Progenitor cell of endocrine pancreas (in vitro differentiated cells): ENCODE data around the gene PSMC3IP. TPM values are rescaled to one million over a fixed set of nuclear protein-coding genes. Genes with fewer than 3 reads are reported as not detected.
A peak's percentile ranks its signal among the peaks of the same experiment; 100 is the strongest.
"Not testable (repeated sequence)": the region's sequence is repeated elsewhere in the genome, so short reads cannot be mapped to it uniquely, and the experiment has no call there.

Experiments used
- DNase-seq: peaks from one replicate; pipeline ENCODE4 v3.0.0; 2021; ENCODE audit warnings: low spot score; ENCODE audit not compliant: unreplicated experiment
- H3K27ac Mint-ChIP-seq: 2 replicates; pipeline ENCODE4 v1.8.0; 2021; ENCODE audit warnings: mild to moderate bottlenecking, moderate library complexity, mixed read lengths
- H3K27me3 Mint-ChIP-seq: 2 replicates; pipeline ENCODE4 v1.8.0; 2021; ENCODE audit warnings: mixed read lengths
- H3K36me3 Mint-ChIP-seq: 2 replicates; pipeline ENCODE4 v1.8.0; 2022; ENCODE audit warnings: mixed read lengths; ENCODE audit not compliant: insufficient read depth
- H3K4me1 Mint-ChIP-seq: 2 replicates; pipeline ENCODE4 v1.8.0; 2021; ENCODE audit warnings: low read depth, mixed read lengths
- H3K4me3 Mint-ChIP-seq: 2 replicates; pipeline ENCODE4 v1.8.0; 2021; ENCODE audit warnings: low read depth, mild to moderate bottlenecking, moderate library complexity, mixed read lengths
- H3K9me3 Mint-ChIP-seq: 2 replicates; pipeline ENCODE4 v1.8.0; 2021; ENCODE audit warnings: low read depth, mixed read lengths
- CTCF ChIP-seq: fragments of 200-600 bp; sonication (generic); IDR thresholded peaks from one replicate; pipeline ENCODE4 v1.5.0; 2021; ENCODE audit warnings: antibody characterized with exemption, mild to moderate bottlenecking; ENCODE audit not compliant: unreplicated experiment
- total RNA-seq: library from RNA; stranded (reverse); gene quantifications from 2 replicates; pipeline ENCODE4 v1.2.1, GENCODE V29; 2021

PSMC3IP gene
- total RNA-seq, 1 donor from 2014 or later: 19.6 TPM

GRCh38 chr17:42555961-42556617, 21.4 kb downstream of the PSMC3IP start:
- not testable (repeated sequence) for H3K27me3 Mint-ChIP-seq, DNase-seq, H3K9me3 Mint-ChIP-seq, H3K4me1 Mint-ChIP-seq, H3K27ac Mint-ChIP-seq, H3K36me3 Mint-ChIP-seq
- peak overlapping the region; percentile 88 for H3K4me3 Mint-ChIP-seq
- TF ChIP-seq CTCF: peak; percentile 27

GRCh38 chr17:42555122-42555622, 22.4 kb downstream of the PSMC3IP start:
- Mint-ChIP-seq H3K9me3 (no peaks in the 10 kb centered on the region), H3K4me1 (peaks cover 4% of the 10 kb centered on the region), H3K4me3 (peak overlapping the region; percentile 88), H3K36me3 (no peaks in the 10 kb centered on the region), H3K27me3 (no peaks in the 10 kb centered on the region), H3K27ac (peak overlapping the region; percentile 94)
- no peak for DNase-seq
- TF ChIP-seq CTCF: no peak

DNA sequence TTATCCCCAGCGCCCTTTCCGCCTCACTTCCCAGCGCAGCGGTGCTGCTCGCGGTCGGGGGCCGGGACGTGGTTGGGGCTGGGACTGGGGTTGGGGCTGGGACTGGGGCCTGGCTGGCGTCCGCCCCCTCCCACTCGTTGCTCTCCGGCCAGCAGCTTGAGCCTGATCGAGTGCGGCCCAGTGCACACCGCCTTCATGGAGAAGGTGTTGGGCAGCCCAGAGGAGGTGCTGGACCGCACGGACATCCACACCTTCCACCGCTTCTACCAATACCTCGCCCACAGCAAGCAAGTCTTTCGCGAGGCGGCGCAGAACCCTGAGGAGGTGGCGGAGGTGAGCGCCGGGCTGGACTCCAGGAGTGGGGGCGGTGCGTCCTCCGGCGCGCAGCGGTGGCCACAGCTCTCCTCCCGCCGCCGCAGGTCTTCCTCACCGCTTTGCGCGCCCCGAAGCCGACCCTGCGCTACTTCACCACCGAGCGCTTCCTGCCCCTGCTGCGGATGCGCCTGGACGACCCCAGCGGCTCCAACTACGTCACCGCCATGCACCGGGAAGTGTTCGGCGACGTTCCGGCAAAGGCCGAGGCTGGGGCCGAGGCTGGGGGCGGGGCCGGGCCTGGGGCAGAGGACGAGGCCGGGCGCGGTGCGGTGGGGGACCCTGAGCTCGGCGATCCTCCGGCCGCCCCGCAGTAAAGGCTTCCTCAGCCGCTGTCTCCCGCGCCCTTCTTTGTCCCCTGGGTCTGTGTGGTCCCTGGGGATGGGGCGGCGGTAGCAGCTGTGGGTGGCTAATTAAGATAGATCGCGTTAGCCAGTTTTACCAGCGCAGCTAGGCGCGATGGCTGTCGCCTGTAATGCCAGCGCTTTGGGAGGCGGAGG, 23.0 kb downstream of the PSMC3IP start:
- Mint-ChIP-seq H3K4me3 (peak overlapping the region; percentile 88), H3K4me1 (peaks cover 4% of the 10 kb centered on the region), H3K27me3 (no peaks in the 10 kb centered on the region), H3K27ac (peak overlapping the region; percentile 94), H3K9me3 (no peaks in the 10 kb centered on the region), H3K36me3 (no peaks in the 10 kb centered on the region)
- DNase-seq: peak; percentile 73
- no peak for TF ChIP-seq CTCF

DNA sequence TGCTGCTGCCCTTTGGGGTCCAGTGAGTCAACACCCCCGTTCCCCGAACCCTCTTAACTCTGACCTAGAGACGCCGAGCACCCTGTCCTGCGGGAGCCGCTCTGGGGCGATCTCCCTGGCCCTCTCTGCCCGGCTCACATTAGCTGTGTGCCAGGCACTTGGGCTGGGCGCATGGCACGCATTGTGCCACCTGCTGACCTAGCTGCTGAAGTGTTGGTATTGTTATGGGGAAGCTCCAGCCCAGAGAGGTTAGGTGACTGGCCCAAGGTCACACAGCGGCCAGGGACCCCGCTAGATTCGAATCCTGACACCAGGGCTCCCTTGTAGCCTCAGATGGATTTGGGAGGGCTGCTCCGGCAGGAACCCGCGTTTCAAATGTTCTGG, 23.7 kb downstream of the PSMC3IP start:
- Mint-ChIP-seq H3K4me3 (peak overlapping the region; percentile 88), H3K27ac (peak overlapping the region; percentile 94), H3K4me1 (peaks cover 6% of the 10 kb centered on the region), H3K36me3 (no peaks in the 10 kb centered on the region), H3K9me3 (no peaks in the 10 kb centered on the region), H3K27me3 (no peaks in the 10 kb centered on the region)
- no peak for TF ChIP-seq CTCF
- DNase-seq: no peak

DNA sequence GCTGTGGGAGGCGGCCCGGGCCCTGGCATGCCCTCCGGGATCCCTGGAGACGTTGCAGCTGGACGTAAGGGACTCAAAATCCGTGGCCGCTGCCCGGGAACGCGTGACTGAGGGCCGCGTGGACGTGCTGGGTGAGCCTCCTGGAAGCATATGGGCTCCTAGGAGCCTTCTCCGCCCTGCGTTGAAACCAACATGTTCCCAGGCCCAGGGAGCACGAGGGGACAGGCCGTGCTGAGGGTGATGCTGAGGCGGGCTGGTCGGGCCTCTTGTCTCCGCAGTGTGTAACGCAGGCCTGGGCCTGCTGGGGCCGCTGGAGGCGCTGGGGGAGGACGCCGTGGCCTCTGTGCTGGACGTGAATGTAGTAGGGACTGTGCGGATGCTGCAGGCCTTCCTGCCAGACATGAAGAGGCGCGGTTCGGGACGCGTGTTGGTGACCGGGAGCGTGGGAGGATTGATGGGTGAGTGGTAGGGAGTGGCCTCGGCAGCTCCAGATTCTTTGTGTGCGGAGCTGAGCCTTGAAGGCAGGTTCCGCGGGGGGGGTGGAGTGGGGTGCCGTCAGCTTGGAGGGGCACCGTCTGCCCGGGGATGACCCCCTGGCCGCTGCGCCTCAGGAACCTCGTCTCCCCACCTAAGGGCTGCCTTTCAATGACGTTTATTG, 24.2 kb downstream of the PSMC3IP start:
- no peaks in the 10 kb centered on the region for H3K9me3 Mint-ChIP-seq
- H3K27me3 Mint-ChIP-seq: no peaks in the 10 kb centered on the region
- DNase-seq: no peak
- H3K4me3 Mint-ChIP-seq: peak overlapping the region; percentile 88
- H3K4me1 Mint-ChIP-seq: peaks cover 8% of the 10 kb centered on the region
- no peak for TF ChIP-seq CTCF
- H3K36me3 Mint-ChIP-seq: no peaks in the 10 kb centered on the region
- H3K27ac Mint-ChIP-seq: no peak overlapping the region

DNA sequence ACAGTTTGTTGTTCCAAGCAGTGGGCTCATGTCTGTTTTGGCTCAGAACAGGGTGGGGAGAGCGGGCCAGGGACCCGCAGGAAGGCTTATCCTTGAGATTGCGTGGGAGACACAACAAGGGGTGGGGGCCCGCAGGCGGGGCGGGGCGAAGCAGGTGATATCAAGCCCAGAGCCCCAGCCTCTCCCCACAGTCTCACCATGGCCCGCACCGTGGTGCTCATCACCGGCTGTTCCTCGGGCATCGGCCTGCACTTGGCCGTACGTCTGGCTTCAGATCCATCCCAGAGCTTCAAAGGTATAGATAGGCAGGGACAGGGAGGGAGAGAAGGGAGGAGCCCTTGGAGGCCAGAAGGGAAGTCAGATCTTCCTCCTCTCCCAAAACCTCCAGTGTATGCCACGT, 24.8 kb downstream of the PSMC3IP start, which contains the start of gene HSD17B1:
TSS of gene HSD17B1 (plus strand) at position 188 of the 400 bp plus-strand sequence. CDS start at position 199, 11 bp downstream.
- not testable (repeated sequence) for DNase-seq, H3K36me3 Mint-ChIP-seq, H3K9me3 Mint-ChIP-seq, H3K27me3 Mint-ChIP-seq, H3K4me1 Mint-ChIP-seq
- H3K27ac Mint-ChIP-seq: peak within 1 kb of the TSS; percentile 94
- H3K4me3 Mint-ChIP-seq: peak within 1 kb of the TSS; percentile 88
